Activated T-cell treated with anti-CD3 and anti-CD28 coated beads, Interleukin-2, amount 50 U/mL, for 72 hours (primary cell): Measurements from ENCODE around the gene TRAF1. TPM values are rescaled to one million over a fixed set of nuclear protein-coding genes. Genes with fewer than 3 reads are reported as not detected.

ENCODE experiments used
- ATAC-seq, 2 donors: fragments of 150-1000 bp; cut with Tn5 transposase; replicated peaks in 1 of 2; 2 replicates each; pipeline ENCODE4 v1.10.0; 2021; ENCODE audit warnings: moderate library complexity in 2 of 2, mild to moderate bottlenecking in 1 of 2
- DNase-seq, 2 donors: peaks; one replicate each; pipeline ENCODE4 v3.0.0; 2021 to 2022; ENCODE audit warnings: mixed read lengths in 1 of 2
- H3K27ac Mint-ChIP-seq: one replicate; pipeline ENCODE4 v1.8.0; 2022; ENCODE audit warnings: mild to moderate bottlenecking, moderate library complexity, mixed read lengths
- H3K27me3 Mint-ChIP-seq: one replicate; pipeline ENCODE4 v1.8.0; 2022; ENCODE audit warnings: low read depth, mixed read lengths
- H3K36me3 Mint-ChIP-seq, 2 donors: one replicate each; pipeline ENCODE4 v1.8.0; 2022; ENCODE audit warnings: mixed read lengths in 2 of 2, mild to moderate bottlenecking in 1 of 2; ENCODE audit not compliant: insufficient read depth in 2 of 2
- H3K4me1 Mint-ChIP-seq: one replicate; pipeline ENCODE4 v1.8.0; 2022; ENCODE audit warnings: low read depth, mixed read lengths
- H3K4me3 Mint-ChIP-seq, 2 donors: one replicate each; pipeline ENCODE4 v1.8.0; 2022; ENCODE audit warnings: mild to moderate bottlenecking in 2 of 2, mixed read lengths in 2 of 2, moderate library complexity in 2 of 2
- H3K9me3 Mint-ChIP-seq, 2 donors: one replicate each; pipeline ENCODE4 v1.8.0; 2022; ENCODE audit warnings: mixed read lengths in 2 of 2
- total RNA-seq, 2 donors: library from RNA; stranded (reverse); gene quantifications; one replicate each; pipeline ENCODE4 v1.2.3, GENCODE V29; 2022

The TRAF1 gene
- total RNA-seq, 2 donors from 2014 or later = 91.6 to 101 TPM

DNA sequence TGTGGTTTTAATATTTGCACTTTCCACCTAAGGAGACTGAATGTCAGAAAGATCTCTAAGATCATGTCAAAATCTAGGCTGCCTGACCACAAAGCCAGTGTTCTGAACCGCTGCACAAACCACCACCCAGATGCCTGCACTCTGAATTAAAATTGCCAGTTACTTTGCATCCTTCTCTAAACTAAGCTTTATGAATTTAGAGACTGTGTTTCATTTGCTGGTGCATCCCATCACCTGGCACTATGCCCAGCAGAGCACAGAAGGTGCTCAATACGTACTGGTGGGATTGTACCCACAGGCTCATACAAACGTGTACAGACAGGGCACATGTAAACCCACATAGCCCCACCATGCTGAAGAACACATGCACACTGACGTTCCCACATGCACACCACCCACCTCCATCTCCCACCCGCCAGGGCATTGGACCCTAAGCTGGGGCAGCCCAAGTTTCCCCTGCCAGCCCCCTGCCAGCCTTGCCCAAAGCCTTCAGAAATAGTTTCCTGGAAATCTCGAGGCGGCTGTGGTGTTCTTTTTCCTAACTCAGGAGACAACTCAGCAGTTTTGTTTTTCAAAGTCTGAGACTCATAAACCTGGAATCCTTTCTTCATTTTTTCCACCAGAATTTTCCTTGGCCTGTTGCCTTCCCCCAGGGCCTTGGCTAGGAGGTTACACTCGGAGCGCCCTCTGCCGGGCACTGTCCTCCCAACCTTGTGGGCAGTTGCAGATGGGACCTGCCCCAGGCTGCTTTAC is 9.6 kb upstream of the TRAF1 start:
- Mint-ChIP-seq H3K36me3 (no peaks in the 10 kb centered on the region), H3K9me3 (no peaks in the 10 kb centered on the region), H3K27me3 (no peaks in the 10 kb centered on the region), H3K27ac (peak overlapping the region; percentile 93), H3K4me3 (peak overlapping the region; percentile 67 to 84), H3K4me1 (peaks cover 62% of the 10 kb centered on the region)
- ATAC-seq (peak; percentile 69 to 75), DNase-seq (peak; percentile 91)

DNA sequence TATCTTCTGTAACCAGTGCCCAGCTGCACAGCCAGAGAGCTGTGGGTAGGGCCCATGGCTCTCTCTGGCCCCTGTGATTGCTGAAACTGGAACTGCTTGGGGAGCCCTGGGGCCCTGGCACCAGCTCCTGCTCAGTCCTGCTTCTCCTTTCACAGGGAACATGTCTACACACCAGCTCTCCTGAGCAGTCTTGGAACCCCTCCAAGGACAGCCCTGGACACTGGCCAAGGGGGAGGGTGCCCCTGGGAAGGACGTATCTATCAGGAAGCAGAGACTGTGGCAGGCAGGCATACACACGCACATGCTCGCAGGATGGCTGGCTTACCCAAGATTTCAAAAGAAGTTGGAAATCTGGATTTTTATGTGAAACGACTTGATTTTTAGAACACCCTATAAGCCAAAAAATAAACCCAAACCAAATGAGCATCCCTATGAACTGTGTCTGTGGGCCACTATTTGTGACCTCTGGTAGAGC is 8.8 kb upstream of the TRAF1 start:
- ATAC-seq = no peak
- Mint-ChIP-seq H3K27me3 (no peaks in the 10 kb centered on the region), H3K4me3 (peak overlapping the region; percentile 67 to 84), H3K9me3 (no peaks in the 10 kb centered on the region), H3K4me1 (peaks cover 70% of the 10 kb centered on the region), H3K36me3 (no peaks in the 10 kb centered on the region), H3K27ac (peak overlapping the region; percentile 93)
- no peak for DNase-seq

DNA sequence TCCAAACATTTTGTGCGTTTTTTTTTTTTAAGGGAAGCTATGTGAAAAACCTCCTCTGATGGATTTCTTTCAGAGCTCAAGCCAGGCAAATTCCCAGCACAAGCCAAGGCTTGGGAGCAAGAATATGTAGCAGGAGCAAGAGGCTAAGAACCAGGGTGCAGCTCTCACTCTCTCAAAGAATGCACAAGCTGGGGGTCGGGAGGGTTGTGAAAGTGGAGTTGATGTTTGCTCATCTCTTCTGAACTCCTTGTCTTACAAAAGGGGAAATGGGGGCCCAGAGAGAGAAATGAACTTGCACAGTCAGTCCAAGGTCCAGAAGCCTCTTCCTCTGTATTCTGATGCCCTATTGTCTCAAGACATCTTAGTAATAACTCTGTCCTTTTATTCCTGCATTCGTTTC is 7.7 kb upstream of the TRAF1 start:
- DNase-seq = no peak
- Mint-ChIP-seq H3K9me3 (no peaks in the 10 kb centered on the region), H3K4me3 (peak overlapping the region; percentile 29 to 67), H3K27me3 (no peaks in the 10 kb centered on the region), H3K36me3 (no peaks in the 10 kb centered on the region), H3K27ac (peak overlapping the region; percentile 96), H3K4me1 (peaks cover 81% of the 10 kb centered on the region)
- ATAC-seq = no peak

DNA sequence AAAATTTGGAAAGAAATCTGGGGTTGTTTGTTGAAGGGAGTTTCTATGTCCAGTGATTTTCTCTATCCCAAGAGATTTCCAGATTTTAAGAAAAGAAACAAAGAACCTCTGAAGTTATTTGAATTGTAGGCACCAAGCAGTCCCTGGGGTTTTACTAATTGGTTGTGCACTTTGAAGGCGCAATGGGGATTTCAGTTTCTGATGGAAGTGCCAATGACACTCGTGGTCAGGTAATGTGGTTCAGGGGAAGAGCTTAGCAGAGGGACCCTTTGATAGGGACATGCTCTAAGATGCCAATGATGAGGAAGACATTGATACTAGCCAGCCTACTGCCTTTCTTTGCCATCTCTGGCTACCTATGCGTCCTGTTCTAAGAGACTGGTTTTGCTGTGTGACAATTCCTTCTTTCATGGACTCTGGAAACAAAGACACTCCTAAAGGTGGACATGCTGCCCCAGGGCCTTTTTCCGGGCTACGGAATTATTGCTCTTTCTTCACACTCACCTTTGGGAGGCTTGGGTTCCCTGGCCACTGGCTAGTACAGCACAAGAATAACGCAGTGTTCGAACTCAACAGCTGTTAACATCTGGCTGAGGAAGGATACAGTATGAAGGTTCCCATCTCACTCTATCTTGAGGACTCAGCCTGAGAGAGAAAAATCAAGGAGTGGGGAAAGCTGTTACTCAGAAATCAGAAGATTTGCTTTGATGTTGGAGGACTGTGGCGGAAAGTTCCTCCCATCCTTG is 6.9 kb upstream of the TRAF1 start:
- Mint-ChIP-seq H3K4me3 (peak overlapping the region; percentile 29 to 67), H3K36me3 (no peaks in the 10 kb centered on the region), H3K4me1 (peaks cover 83% of the 10 kb centered on the region), H3K27ac (peak overlapping the region; percentile 96), H3K27me3 (no peaks in the 10 kb centered on the region), H3K9me3 (no peaks in the 10 kb centered on the region)
- ATAC-seq (no peak), DNase-seq (no peak)

DNA sequence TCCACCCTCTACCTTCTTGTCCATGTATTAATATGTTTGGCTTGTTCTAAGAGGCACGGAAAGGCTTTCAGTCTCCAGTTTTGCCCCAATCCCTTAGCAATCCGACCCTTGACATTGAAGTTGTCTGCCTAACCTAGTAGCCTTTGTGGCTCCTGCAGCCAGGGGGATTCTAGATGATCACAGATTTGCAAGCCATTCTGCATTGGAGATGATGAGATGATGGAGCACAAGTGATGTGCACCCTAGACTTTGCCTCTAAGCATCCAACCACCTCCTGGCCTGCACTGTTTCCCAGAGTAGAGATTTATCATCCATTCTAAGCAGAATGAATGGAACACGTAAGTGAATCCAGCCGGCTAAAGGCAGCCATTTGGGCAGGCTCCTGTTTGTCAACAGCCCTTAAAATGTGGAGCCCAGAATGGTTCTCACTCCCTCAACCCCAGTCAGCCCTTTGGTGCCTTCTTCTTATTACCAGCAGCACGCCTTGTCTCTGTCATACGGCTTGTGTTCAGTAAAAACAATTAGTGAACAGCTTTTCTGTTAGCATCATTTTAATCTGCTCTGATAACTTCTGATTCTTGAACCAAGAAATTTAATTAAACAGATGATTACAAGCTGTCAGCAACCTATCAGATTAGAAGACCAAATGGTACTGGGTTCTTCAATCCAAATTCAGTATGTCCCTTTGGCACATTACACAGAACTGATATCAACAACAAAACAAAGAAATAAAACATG is 5.7 kb upstream of the TRAF1 start:
- Mint-ChIP-seq H3K4me3 (peak overlapping the region; percentile 79 to 88), H3K27me3 (no peaks in the 10 kb centered on the region), H3K36me3 (peaks cover 6 to 7% of the 10 kb centered on the region in 2 donors), H3K4me1 (peaks cover 91% of the 10 kb centered on the region), H3K9me3 (no peaks in the 10 kb centered on the region), H3K27ac (peak overlapping the region; percentile 96)
- ATAC-seq (peak in 1 of 2 donors; percentile 0), DNase-seq (no peak)

GRCh38 chr9:120931231-120932085 is 4.9 kb upstream of the TRAF1 start:
- DNase-seq = peak; percentile 70 to 74
- no peaks in the 10 kb centered on the region for H3K9me3 Mint-ChIP-seq
- H3K4me1 Mint-ChIP-seq = peaks cover 91% of the 10 kb centered on the region
- H3K27me3 Mint-ChIP-seq = no peaks in the 10 kb centered on the region
- peaks cover 6 to 7% of the 10 kb centered on the region in 2 donors for H3K36me3 Mint-ChIP-seq
- peak overlapping the region; percentile 96 for H3K27ac Mint-ChIP-seq
- H3K4me3 Mint-ChIP-seq = peak overlapping the region; percentile 79 to 88
- peak; percentile 52 to 53 for ATAC-seq

- peaks cover 84% of the 10 kb centered on the region for H3K4me1 Mint-ChIP-seq
- H3K27me3 Mint-ChIP-seq = no peaks in the 10 kb centered on the region
- DNase-seq = no peak
- peak overlapping the region; percentile 91 for H3K27ac Mint-ChIP-seq
- H3K4me3 Mint-ChIP-seq = peak overlapping the region; percentile 82 to 83
- no peaks in the 10 kb centered on the region for H3K9me3 Mint-ChIP-seq
- H3K36me3 Mint-ChIP-seq = peaks cover 14 to 18% of the 10 kb centered on the region in 2 donors
- no peak for ATAC-seq
Observed at GRCh38 chr9:120929229-120929791, 2.7 kb upstream of the TRAF1 start.

DNA sequence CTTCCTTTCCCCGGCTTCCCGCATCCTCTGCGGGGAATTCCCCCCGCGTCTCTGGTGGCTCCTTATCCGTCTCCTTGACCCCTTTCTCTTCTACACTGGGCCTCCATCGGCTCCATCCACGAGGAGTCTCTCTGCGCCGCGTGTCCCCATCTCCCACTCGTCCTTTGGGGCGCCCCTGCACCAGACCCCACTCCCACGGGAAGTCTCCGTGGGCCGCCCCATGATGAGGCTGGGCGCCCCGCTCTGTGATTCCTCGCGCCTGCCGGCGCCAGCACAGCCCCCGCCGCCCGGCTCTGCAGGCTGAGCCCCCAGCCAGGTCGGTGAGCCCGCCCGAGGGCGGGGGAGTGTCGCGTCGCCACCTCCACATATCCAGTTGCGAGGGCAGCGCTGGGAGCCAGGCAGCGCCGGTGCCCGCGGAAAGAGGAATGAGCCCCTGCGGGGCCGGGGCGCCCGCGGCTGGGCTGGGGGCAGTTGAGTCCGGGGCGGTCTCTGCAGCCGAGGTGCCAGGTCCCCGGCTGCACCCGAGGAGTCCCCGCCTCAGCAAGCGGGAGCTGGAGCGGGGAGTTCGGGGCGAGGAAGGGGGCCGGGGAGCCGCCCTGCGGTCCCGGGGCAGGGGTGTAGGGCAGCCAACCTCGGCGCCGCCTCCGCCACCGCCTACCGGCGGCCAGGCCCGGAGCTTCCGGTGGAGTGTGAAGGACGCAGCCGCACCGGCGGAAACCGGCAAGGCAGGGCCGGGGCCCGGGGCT is 2.1 kb upstream of the TRAF1 start:
- DNase-seq = peak; percentile 86 to 90
- H3K9me3 Mint-ChIP-seq = no peaks in the 10 kb centered on the region
- peaks cover 20 to 25% of the 10 kb centered on the region in 2 donors for H3K36me3 Mint-ChIP-seq
- no peaks in the 10 kb centered on the region for H3K27me3 Mint-ChIP-seq
- peaks cover 84% of the 10 kb centered on the region for H3K4me1 Mint-ChIP-seq
- peak overlapping the region; percentile 85 to 90 for H3K4me3 Mint-ChIP-seq
- ATAC-seq = peak; percentile 38 to 47
- H3K27ac Mint-ChIP-seq = peak overlapping the region; percentile 92

DNA sequence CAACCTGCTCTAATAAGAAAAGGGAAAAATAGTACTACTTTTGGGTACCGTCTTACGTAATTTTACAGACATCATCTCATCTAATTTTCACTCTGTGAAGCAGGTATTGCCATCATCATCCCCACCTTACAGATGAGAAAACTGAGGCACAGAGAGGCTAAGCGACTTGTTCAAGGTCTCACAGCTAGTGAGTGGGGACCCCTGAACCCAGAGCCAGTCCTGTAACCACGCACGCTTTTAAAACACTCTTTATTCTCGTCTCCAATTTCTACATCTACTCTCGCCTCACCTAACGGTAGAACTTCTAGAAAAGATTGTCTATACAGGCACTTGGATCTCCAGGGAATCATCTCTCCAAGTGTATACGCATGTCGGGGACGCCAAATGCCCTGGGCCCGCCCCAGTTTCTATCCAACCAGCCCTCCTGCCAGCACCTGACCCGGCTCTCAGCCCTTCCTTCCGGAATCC is 1.5 kb upstream of the TRAF1 start:
- peak overlapping the region; percentile 92 for H3K27ac Mint-ChIP-seq
- H3K4me3 Mint-ChIP-seq = peak overlapping the region; percentile 85 to 90
- H3K4me1 Mint-ChIP-seq = peaks cover 84% of the 10 kb centered on the region
- no peak for ATAC-seq
- peaks cover 25 to 30% of the 10 kb centered on the region in 2 donors for H3K36me3 Mint-ChIP-seq
- no peaks in the 10 kb centered on the region for H3K27me3 Mint-ChIP-seq
- H3K9me3 Mint-ChIP-seq = no peaks in the 10 kb centered on the region
- DNase-seq = no peak

- peak; percentile 29 to 30 for ATAC-seq
Observed at GRCh38 chr9:120927269-120928014, 846 bp upstream of the TRAF1 start.

More at GRCh38 chr9:120927269-120928014, 846 bp upstream of the TRAF1 start:
- peak overlapping the region; percentile 85 to 90 for H3K4me3 Mint-ChIP-seq
- H3K9me3 Mint-ChIP-seq = no peaks in the 10 kb centered on the region
- peak in 1 of 2 donors; percentile 41 for DNase-seq
- peaks cover 84% of the 10 kb centered on the region for H3K4me1 Mint-ChIP-seq
- peaks cover 26 to 36% of the 10 kb centered on the region in 2 donors for H3K36me3 Mint-ChIP-seq
- H3K27me3 Mint-ChIP-seq = no peaks in the 10 kb centered on the region
- peak overlapping the region; percentile 92 for H3K27ac Mint-ChIP-seq
